ENCODE results near the gene DLGAP1. TPM values are rescaled to one million over a fixed set of nuclear protein-coding genes. Genes with fewer than 3 reads are reported as not detected.

Gene DLGAP1
- total RNA-seq, 6 experiments from 2014 or later = 0.09 to 0.31 (median 0.18) TPM; not detected in 2

GRCh38 chr18:3647636-3648035, 807.5 kb downstream of the DLGAP1 start:
- TF ChIP-seq POLR2A (IDR thresholded peaks at IDR 0.05) (no peak), CTCF (IDR thresholded peaks at IDR 0.05) (no peak)
- no peak overlapping the region for H3K4me3 ChIP-seq
- intact Hi-C loops (cut with DNase I) = no loop called here
- H3K36me3 ChIP-seq = no peaks in the 10 kb centered on the region
- 87% methylated on average over 4 of the region's 4 CpGs for WGBS (ENCODE audit: insufficient coverage, low coverage, low lambda C conversion rate, missing lambda C conversion rate)
- no peak for DNase-seq
- H3K27me3 ChIP-seq = no peaks in the 10 kb centered on the region
- peaks cover 0 to 7% (median 0%) of the 10 kb centered on the region in 4 donors for H3K4me1 ChIP-seq
- no peak overlapping the region for H3K27ac ChIP-seq
- no peak for ATAC-seq
- no peaks in the 10 kb centered on the region for H3K9me3 ChIP-seq

GRCh38 chr18:3645384-3646156, 809.5 kb downstream of the DLGAP1 start:
- no peaks in the 10 kb centered on the region for H3K36me3 ChIP-seq
- ATAC-seq = no peak
- H3K9me3 ChIP-seq = no peaks in the 10 kb centered on the region
- H3K4me1 ChIP-seq = peaks cover 0 to 7% (median 0%) of the 10 kb centered on the region in 4 donors
- no peak for DNase-seq
- 66% methylated on average over 5 of the region's 5 CpGs for WGBS (ENCODE audit: insufficient coverage, low coverage, low lambda C conversion rate, missing lambda C conversion rate)
- intact Hi-C loops (cut with DNase I) = no loop called here
- no peak for TF ChIP-seq CTCF (IDR thresholded peaks at IDR 0.05)
- no peak for TF ChIP-seq POLR2A (IDR thresholded peaks at IDR 0.05)
- H3K27me3 ChIP-seq = no peaks in the 10 kb centered on the region
- H3K4me3 ChIP-seq = no peak overlapping the region
- H3K27ac ChIP-seq = no peak overlapping the region

GRCh38 chr18:3634250-3634939, 820.7 kb downstream of the DLGAP1 start:
- intact Hi-C loops (cut with DNase I) = no loop called here
- H3K9me3 ChIP-seq = no peaks in the 10 kb centered on the region
- WGBS (ENCODE audit: insufficient coverage, low coverage, low lambda C conversion rate, missing lambda C conversion rate) = 85% methylated on average over 3 of the region's 3 CpGs

GRCh38 chr18:3631887-3632286, 823.2 kb downstream of the DLGAP1 start:
- H3K4me1 ChIP-seq = no peaks in the 10 kb centered on the region
- no peaks in the 10 kb centered on the region for H3K9me3 ChIP-seq
- no peak overlapping the region for H3K4me3 ChIP-seq
- intact Hi-C loops (cut with DNase I) = no loop called here
- no peaks in the 10 kb centered on the region for H3K36me3 ChIP-seq
- H3K27ac ChIP-seq = no peak overlapping the region
- DNase-seq (no peak), ATAC-seq (no peak)
- 78% methylated on average over 5 of the region's 5 CpGs for WGBS (ENCODE audit: insufficient coverage, low coverage, low lambda C conversion rate, missing lambda C conversion rate)
- no peak for TF ChIP-seq POLR2A (IDR thresholded peaks at IDR 0.05)
- TF ChIP-seq CTCF (IDR thresholded peaks at IDR 0.05) = no peak
- no peaks in the 10 kb centered on the region for H3K27me3 ChIP-seq

More at GRCh38 chr18:3634250-3634939, 820.7 kb downstream of the DLGAP1 start:
- no peak overlapping the region for H3K4me3 ChIP-seq
- TF ChIP-seq CTCF (IDR thresholded peaks at IDR 0.05) (no peak), POLR2A (IDR thresholded peaks at IDR 0.05) (no peak)
- no peaks in the 10 kb centered on the region for H3K27me3 ChIP-seq
- no peak overlapping the region for H3K27ac ChIP-seq
- H3K4me1 ChIP-seq = no peaks in the 10 kb centered on the region
- no peaks in the 10 kb centered on the region for H3K36me3 ChIP-seq
- DNase-seq (no peak), ATAC-seq (no peak)

All from right lobe of liver (tissue), 6 donors.